HG03060 (cell line): ENCODE results near the gene OR8B2.
A peak's percentile ranks its signal among the peaks of the same experiment; 100 is the strongest.
"Not testable (repeated sequence)": the region's sequence is repeated elsewhere in the genome, so short reads cannot be mapped to it uniquely, and the experiment has no call there.

Source experiments
- ATAC-seq: cut with Tn5 transposase; IDR thresholded peaks from one replicate; pipeline ENCODE4 v1.9.1; 2021; ENCODE audit warnings: low read depth, moderate number of reproducible peaks; ENCODE audit not compliant: unreplicated experiment

Gene OR8B2

DNA sequence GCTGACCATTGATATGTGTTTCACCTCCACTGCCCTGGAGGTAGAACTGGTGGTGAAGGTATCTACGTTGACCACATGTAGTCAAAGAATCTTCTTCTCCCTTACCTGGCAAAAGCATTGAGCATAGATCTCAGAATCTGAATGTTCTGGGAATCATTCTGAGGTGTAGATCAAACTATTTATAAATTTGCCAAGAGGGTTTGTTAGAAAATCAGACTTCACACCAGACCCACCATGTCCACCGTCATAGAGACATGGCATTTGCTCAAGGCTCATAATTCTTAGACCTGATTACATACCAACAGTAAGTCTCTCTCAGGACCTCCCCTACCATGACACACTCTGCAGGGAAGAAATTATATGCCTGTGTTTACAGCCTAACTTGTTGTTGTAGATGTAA is at the start of gene OR8B2:
OR8B2 (minus strand) TSS at position 101 of the 400 bp plus-strand sequence. CDS start 1,156 bp downstream, outside the sequence.
- ATAC-seq, result no peak

- no peak for ATAC-seq
Observed at GRCh38 chr11:124429599-124429998, 45.3 kb upstream of the OR8B2 start.

GRCh38 chr11:124424384-124424921 is 40.2 kb upstream of the OR8B2 start, which contains the start of gene OR8B4:
Gene OR8B4 (minus strand): TSS chr11:124424871. CDS start chr11:124424871, 0 bp downstream.
- no peak for ATAC-seq

DNA sequence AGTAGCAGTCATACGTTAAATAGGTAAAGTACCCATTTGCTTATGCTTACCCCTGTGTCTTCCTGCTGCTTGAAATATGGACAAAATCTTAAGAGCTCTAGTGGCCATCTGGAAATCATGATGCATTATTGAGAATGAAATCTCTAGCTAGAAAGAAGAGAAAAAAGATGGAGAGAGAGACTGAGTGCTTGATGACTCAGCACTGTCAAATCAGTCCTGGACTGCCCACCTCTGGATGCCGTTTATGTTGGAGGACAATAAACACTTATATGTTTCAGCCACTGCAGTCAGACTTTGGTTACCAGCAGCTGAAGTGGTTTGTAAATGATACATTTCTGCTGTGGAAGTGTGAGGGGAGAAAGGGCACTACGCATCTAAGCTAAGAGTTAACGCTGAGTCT is 36.7 kb upstream of the OR8B2 start:
- ATAC-seq, result no peak

DNA sequence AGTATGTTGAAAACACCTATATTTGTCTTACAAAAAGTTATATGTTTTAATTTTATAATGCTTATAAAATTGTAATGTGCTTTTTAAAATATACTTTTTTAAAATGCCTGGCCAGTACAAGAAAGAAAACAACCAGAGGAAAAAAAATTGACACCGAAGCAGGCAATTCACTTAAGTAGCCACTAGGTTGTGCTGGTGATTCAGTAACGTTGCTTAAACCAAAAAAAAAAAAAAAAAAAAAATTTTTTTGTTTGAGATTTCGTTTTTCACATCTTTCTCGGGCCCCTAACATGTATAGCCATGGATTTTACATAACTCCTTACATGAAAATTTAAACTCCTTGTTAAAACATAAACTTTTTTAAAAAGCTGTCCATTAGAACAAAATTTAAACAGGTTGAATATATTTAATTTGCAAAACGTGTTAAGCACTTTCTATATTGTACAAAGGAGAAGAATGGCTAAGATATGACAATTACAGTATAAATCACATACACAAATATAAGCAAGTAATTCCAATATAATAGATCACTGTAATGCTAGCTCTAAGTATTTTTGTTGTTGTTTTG is 31.1 kb upstream of the OR8B2 start:
- ATAC-seq, result no peak

- no peak for ATAC-seq
Observed at GRCh38 chr11:124409906-124410305, 25.6 kb upstream of the OR8B2 start.

GRCh38 chr11:124405581-124405980 is 21.3 kb upstream of the OR8B2 start:
- ATAC-seq, result no peak

DNA sequence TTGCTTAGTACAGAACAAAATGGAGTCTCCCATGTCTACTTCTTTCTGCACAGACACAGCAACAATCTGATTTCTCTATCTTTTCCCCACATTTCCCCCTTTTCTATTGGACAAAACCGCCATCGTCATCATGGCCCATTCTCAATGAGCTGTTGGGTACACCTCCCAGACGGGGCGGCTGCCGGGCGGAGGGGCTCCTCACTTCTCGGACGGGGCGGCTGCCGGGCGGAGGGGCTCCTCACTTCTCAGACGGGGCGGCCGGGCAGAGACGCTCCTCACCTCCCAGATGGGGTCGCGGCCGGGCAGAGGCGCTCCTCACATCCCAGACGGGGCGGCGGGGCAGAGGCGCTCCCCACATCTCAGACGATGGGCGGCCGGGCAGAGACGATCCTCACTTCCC is 18.9 kb upstream of the OR8B2 start:
- ATAC-seq, result not testable (repeated sequence)

GRCh38 chr11:124402326-124402922 is 18.1 kb upstream of the OR8B2 start:
- peak; percentile 84 for ATAC-seq

DNA sequence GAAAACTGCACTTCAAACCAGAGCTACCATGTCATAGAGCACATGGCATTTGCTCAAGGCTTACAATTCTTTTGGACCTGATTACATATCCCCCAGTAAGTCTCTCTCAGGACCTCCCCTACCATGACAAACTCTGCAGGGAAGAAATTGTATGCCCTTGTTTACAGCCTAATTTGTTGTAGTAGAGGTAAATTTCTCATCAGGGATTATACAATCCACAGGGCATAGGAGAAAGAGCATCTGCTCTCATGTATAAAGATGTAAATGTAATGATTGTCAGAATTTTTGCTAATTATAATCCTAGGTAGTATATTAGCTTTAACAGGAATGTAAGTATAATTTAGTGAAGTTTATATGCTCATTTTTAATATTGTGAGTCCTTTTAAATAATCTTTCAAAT is 14.6 kb upstream of the OR8B2 start, which contains the start of gene OR8B3:
OR8B3 (minus strand) TSS at position 101 of the 400 bp plus-strand sequence. CDS start 1,673 bp downstream, outside the sequence.
- no peak for ATAC-seq

DNA sequence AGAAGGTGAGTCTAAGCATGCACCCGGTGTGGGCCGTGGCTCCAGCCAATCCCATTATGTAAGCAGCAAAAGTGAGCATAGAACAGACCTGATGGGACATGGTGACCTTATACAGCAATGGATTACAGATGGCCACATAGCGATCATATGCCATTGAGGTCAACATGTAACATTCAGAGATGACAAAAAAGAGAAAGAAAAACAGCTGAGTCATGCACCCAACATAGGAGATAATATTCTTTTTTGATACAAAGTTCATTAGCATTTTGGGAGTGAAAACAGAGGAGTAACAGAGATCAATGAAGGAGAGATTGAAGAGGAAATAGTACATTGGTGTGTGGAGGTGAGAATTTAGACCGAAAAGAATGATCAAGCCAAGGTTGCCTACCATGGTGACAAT is 12.5 kb upstream of the OR8B2 start:
- not testable (repeated sequence) for ATAC-seq

DNA sequence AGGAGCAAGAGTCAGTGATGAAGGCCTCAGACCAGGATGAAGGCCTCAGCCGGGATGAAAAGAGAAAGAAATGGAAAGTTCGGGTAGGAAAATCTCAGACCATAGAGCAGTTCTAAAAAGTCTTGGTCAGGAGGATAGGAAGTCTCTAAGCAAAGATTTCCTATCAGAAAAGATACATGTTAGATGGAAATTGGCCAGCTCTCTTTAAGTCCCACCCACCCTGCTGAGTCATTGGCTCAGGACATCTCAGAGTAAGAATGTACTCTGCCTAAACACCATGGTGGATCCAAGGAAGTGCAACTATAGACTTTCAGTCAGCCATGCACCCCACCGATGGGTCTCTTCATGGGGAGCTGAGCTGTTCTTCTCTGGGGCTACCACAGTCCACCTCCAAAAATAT is 10.1 kb upstream of the OR8B2 start:
- ATAC-seq, result no peak

DNA sequence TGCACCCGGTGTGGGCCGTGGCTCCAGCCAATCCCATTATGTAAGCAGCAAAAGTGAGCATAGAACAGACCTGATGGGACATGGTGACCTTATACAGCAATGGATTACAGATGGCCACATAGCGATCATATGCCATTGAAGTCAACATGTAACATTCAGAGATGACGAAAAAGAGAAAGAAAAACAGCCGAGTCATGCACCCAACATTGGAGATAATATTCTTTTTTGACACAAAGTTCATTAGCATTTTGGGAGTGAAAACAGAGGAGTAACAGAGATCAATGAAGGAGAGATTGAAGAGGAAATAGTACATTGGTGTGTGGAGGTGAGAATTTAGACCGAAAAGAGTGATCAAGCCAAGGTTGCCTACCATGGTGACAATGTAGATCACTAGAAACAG is 1.4 kb downstream of the OR8B2 start:
- ATAC-seq, result not testable (repeated sequence)

DNA sequence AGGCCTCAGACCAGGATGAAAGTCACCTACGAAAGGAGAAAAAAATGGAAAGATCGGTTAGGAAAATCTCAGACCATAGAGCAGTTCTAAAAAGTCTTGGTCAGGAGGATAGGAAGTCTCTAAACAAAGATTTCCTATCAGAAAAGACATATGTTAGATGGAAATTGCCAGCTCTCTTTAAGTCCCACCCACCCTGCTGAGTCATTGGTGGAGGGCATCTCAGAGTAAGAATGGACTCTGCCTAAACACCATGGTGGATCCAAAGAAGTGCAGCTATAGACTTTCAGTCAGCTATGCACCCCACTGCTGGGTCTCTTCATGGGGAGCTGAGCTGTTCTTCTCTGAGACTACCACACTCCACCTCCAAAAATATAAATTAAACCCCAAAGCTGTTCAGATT is 3.7 kb downstream of the OR8B2 start:
- ATAC-seq, result no peak

GRCh38 chr11:124376280-124376679 is 8.0 kb downstream of the OR8B2 start:
- no peak for ATAC-seq

- no peak for ATAC-seq
Observed at GRCh38 chr11:124359566-124359965, 24.7 kb downstream of the OR8B2 start.

DNA sequence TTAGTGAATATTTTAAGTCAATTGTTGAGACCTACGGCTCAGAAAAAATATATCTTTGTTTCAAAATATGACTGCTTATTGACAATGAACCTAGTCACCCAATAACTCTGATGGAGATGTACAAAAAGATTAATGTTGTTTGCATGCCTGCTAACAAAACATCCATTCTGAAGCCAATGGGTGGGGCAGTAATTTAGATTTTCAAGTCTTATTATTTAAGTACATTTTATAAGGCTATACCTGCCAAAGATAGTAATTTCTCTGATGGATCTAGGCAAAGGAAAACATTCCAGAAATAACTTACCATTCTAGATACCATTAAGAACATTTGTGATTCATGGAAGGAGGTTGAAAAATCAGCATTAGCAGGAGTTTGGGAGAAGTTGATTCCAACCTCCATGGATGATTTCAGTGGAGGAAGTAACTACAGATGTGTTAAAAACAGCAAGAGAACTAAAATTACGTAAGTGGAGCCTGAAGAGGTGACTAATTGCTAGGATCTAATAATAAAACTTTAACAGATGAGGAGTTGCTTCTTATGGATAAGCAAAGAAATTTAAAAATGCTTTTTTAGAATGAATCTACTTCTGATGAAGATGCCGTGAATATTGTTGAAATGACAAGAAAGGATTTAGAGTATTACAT is 37.9 kb downstream of the OR8B2 start:
- ATAC-seq, result no peak

GRCh38 chr11:124344346-124344745 is 40.0 kb downstream of the OR8B2 start:
- ATAC-seq, result no peak

- no peak for ATAC-seq
Observed at GRCh38 chr11:124340142-124340447, 44.2 kb downstream of the OR8B2 start.

- no peak for ATAC-seq
Observed at GRCh38 chr11:124339396-124340141, 44.7 kb downstream of the OR8B2 start.
